ENCODE data around the gene ZNF280D.

DNA sequence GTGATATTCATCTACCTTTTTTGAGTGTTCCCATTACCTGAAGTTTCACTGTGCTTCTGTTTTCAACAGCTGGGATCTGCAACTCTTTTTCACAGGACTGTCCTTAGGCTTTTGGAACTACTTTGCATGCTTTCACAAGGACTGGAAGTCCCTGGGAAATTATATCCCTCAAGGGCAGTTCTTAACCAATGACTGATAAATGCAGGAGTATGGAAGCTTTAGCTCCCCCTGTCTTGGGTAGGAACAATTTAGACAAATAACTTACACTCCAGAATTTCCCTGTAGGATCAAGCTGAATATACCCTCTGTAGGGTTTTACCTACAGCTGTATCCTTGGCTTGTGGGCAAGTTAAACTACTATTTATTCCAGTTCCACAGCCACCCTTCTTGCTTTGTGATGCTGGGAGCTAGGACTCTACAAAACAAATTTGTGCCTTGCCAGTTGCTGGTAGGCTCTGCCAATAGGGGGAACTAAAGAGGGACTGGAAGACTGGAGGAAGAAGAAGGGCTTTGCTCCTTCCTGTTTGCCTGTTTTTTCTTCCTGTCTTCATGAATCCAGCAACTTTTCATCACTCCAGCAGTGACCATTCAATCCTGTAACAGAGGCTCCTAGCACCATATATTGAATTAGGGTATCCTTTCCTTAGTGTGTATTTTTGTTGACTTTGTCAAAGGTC is 6.8 kb upstream of the ZNF280D start:
- TF ChIP-seq, protein P1, sequence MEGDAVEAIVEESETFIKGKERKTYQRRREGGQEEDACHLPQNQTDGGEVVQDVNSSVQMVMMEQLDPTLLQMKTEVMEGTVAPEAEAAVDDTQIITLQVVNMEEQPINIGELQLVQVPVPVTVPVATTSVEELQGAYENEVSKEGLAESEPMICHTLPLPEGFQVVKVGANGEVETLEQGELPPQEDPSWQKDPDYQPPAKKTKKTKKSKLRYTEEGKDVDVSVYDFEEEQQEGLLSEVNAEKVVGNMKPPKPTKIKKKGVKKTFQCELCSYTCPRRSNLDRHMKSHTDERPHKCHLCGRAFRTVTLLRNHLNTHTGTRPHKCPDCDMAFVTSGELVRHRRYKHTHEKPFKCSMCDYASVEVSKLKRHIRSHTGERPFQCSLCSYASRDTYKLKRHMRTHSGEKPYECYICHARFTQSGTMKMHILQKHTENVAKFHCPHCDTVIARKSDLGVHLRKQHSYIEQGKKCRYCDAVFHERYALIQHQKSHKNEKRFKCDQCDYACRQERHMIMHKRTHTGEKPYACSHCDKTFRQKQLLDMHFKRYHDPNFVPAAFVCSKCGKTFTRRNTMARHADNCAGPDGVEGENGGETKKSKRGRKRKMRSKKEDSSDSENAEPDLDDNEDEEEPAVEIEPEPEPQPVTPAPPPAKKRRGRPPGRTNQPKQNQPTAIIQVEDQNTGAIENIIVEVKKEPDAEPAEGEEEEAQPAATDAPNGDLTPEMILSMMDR (IDR thresholded peaks at IDR 0.05), result no peak
- TF ChIP-seq POLR2AphosphoS5 (IDR thresholded peaks at IDR 0.05), result no peak
- no peak for TF ChIP-seq EP300 (IDR thresholded peaks at IDR 0.05)
- TF ChIP-seq POLR2A (IDR thresholded peaks at IDR 0.05), result no peak
